Endodermal cell (in vitro differentiated cells): ENCODE measurements around the gene LIN28B. TPM values are rescaled to one million over a fixed set of nuclear protein-coding genes. Genes with fewer than 3 reads are reported as not detected.
"Not testable (repeated sequence)": the region's sequence is repeated elsewhere in the genome, so short reads cannot be mapped to it uniquely, and the experiment has no call there.

Experiments used
- DNase-seq: peaks from one replicate; pipeline ENCODE4 v3.0.0-alpha.2; 2017
- H3K27ac ChIP-seq: 2 replicates; pipeline ENCODE4 v1.5.1; 2013; ENCODE audit warnings: mild to moderate bottlenecking, low read depth, low read length, moderate library complexity
- H3K27me3 ChIP-seq: 2 replicates; pipeline ENCODE4 v1.6.1; 2013; ENCODE audit warnings: mild to moderate bottlenecking, low read length, moderate library complexity; ENCODE audit not compliant: insufficient read depth, control insufficient read depth, poor library complexity, severe bottlenecking
- H3K36me3 ChIP-seq: 2 replicates; pipeline ENCODE4 v1.7.0; 2013; ENCODE audit warnings: mild to moderate bottlenecking, low read length, moderate library complexity; ENCODE audit not compliant: control insufficient read depth, insufficient read depth
- H3K4me1 ChIP-seq: one replicate; pipeline ENCODE4 v1.7.0; 2013; ENCODE audit warnings: low read length; ENCODE audit not compliant: control insufficient read depth, insufficient read depth
- H3K4me3 ChIP-seq: 2 replicates; pipeline ENCODE4 v1.5.1; 2013; ENCODE audit warnings: mild to moderate bottlenecking, low read length, moderate library complexity
- H3K9ac ChIP-seq: 2 replicates; pipeline ENCODE4 v1.6.1; 2013; ENCODE audit warnings: mild to moderate bottlenecking, low read length, moderate library complexity; ENCODE audit not compliant: poor library complexity, severe bottlenecking; ENCODE audit errors: extremely low read depth
- H3K9me3 ChIP-seq: 2 replicates; pipeline ENCODE4 v1.6.1; 2013; ENCODE audit warnings: mild to moderate bottlenecking, low read length, moderate library complexity; ENCODE audit not compliant: control insufficient read depth
- H3K27ac Mint-ChIP-seq: 2 replicates; pipeline ENCODE4 v1.8.0; 2020; ENCODE audit warnings: mixed read lengths
- H3K27me3 Mint-ChIP-seq: 2 replicates; pipeline ENCODE4 v1.8.0; 2021; ENCODE audit warnings: mild to moderate bottlenecking, mixed read lengths; ENCODE audit not compliant: insufficient read depth
- H3K36me3 Mint-ChIP-seq: 2 replicates; pipeline ENCODE4 v1.8.0; 2020; ENCODE audit warnings: low read depth, mixed read lengths
- H3K4me1 Mint-ChIP-seq: 2 replicates; pipeline ENCODE4 v1.8.0; 2020; ENCODE audit warnings: mixed read lengths
- H3K4me3 Mint-ChIP-seq: 2 replicates; pipeline ENCODE4 v1.8.0; 2020; ENCODE audit warnings: mild to moderate bottlenecking, moderate library complexity, mixed read lengths
- H3K9me3 Mint-ChIP-seq: 2 replicates; pipeline ENCODE4 v1.8.0; 2020; ENCODE audit warnings: mild to moderate bottlenecking, mixed read lengths
- WGBS, 2 experiments: methylation state at CpG; one replicate each; pipeline versions ENCODE4 v1.1.5 to v1.1.7; 2013; ENCODE audit warnings: missing lambda C conversion rate in 2 of 2, mixed read lengths in 1 of 2; ENCODE audit not compliant: insufficient coverage in 1 of 2, insufficient read length in 1 of 2; 5-methylcytosine and 5-hydroxymethylcytosine counted together
- total RNA-seq, 2 donors: library from RNA; stranded (reverse); fragmentation: NEBNext Ultra II Directional in 1 of 2; extraction: Animal tissue kit (Norgen Biotek cat#: 25700) in 1 of 2; gene quantifications; 2 replicates in 1 of 2; 3 replicates in 1 of 2; pipeline ENCODE4 v1.2.1, GENCODE V29; 2021
- TF ChIP-seq, protein P1 (sequence below): fragments of 200-600 bp; sonication (generic); conservative IDR thresholded peaks from 2 replicates; pipeline ENCODE4 v1.5.0; 2021; ENCODE audit warnings: antibody characterized with exemption, mild to moderate bottlenecking

Gene LIN28B
- total RNA-seq, 2 donors from 2014 or later: 65.1 to 65.3 TPM

DNA sequence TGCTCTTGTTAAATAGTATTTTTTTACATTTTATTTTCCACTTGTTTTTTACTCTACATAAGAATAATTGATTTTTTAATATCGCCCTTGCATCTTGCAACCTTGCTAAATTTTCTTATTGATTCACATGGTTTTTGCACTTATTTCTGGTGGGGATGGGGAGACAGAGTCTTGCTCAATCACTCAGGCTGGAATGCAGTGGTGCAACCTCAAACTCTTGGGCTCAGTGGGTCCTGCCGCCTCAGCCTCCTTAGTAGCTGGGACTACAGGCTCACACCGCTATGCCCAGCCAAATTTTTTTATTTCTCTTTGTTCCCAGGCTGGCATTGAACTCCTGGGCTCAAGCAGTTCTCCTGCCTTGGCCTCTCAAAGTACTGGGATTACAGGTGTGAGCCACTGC lies 30.3 kb downstream of the LIN28B start:
- Histone ChIP-seq H3K27me3 (no peaks in the 10 kb centered on the region), H3K27ac (no peak overlapping the region), H3K4me1 (no peaks in the 10 kb centered on the region), H3K36me3 (peaks cover 12% of the 10 kb centered on the region), H3K9me3 (peaks cover 12% of the 10 kb centered on the region), H3K4me3 (no peak overlapping the region), H3K9ac (no peak overlapping the region)
- Mint-ChIP-seq H3K4me3 (no peak overlapping the region), H3K4me1 (no peaks in the 10 kb centered on the region), H3K9me3 (peaks cover 17% of the 10 kb centered on the region), H3K27ac (peak overlapping the region; percentile 39), H3K36me3 (peaks cover 63% of the 10 kb centered on the region), H3K27me3 (no peaks in the 10 kb centered on the region)
- TF ChIP-seq, protein P1, sequence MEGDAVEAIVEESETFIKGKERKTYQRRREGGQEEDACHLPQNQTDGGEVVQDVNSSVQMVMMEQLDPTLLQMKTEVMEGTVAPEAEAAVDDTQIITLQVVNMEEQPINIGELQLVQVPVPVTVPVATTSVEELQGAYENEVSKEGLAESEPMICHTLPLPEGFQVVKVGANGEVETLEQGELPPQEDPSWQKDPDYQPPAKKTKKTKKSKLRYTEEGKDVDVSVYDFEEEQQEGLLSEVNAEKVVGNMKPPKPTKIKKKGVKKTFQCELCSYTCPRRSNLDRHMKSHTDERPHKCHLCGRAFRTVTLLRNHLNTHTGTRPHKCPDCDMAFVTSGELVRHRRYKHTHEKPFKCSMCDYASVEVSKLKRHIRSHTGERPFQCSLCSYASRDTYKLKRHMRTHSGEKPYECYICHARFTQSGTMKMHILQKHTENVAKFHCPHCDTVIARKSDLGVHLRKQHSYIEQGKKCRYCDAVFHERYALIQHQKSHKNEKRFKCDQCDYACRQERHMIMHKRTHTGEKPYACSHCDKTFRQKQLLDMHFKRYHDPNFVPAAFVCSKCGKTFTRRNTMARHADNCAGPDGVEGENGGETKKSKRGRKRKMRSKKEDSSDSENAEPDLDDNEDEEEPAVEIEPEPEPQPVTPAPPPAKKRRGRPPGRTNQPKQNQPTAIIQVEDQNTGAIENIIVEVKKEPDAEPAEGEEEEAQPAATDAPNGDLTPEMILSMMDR: no peak
- 94 to 95% methylated on average over 2 to 3 of the region's 3 CpGs for WGBS, 2 experiments
- DNase-seq: no peak

DNA sequence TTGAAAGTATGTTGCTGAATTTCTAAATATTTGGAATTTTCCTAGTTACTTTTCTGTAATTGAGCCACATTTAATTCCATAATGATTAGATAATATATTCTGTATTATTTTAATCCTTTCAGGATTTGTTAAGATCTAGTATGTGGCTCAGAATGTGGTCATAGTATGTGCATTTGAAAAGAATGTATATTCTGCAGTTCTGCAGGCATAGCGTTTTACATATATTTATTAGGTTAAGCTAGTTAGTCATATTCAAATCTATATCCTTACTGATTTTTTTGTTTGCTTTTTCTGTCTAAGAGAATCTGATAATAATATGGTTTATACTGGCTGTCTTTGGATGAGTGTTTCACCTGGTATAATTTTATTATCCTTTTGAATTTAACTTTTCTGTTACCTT lies 33.2 kb downstream of the LIN28B start:
- H3K4me3 Mint-ChIP-seq: no peak overlapping the region
- H3K9me3 ChIP-seq: peaks cover 18% of the 10 kb centered on the region
- no peak overlapping the region for H3K4me3 ChIP-seq
- no peak overlapping the region for H3K27ac Mint-ChIP-seq
- H3K27ac ChIP-seq: no peak overlapping the region
- peaks cover 59% of the 10 kb centered on the region for H3K36me3 Mint-ChIP-seq
- H3K4me1 ChIP-seq: no peaks in the 10 kb centered on the region
- peaks cover 27% of the 10 kb centered on the region for H3K36me3 ChIP-seq
- H3K4me1 Mint-ChIP-seq: no peaks in the 10 kb centered on the region
- DNase-seq: no peak
- no peaks in the 10 kb centered on the region for H3K27me3 Mint-ChIP-seq
- H3K9ac ChIP-seq: no peak overlapping the region
- no peaks in the 10 kb centered on the region for H3K27me3 ChIP-seq
- TF ChIP-seq, protein P1: no peak
- WGBS, 2 experiments: no CpG with 5 or more reads among the region's 1 CpG
- peaks cover 25% of the 10 kb centered on the region for H3K9me3 Mint-ChIP-seq

DNA sequence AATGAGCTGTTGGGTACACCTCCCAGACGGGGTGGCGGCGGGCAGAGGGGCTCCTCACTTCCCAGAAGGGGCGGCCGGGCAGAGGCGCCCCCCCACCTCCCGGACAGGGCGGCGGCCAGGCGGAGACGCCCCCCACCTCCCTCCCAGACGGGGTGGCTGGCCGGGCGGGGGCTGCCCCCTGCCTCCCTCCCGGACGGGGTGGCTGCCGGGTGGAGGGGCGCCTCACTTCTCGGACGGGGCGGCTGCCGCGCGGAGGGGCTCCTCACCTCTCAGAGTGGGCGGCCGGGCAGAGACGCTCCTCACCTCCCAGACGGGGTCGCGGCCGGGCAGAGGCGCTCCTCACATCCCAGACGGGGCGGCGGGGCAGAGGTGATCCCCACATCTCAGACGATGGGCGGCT lies 34.2 kb downstream of the LIN28B start:
- DNase-seq, H3K27ac Mint-ChIP-seq, H3K4me3 Mint-ChIP-seq, H3K4me1 ChIP-seq, H3K27me3 Mint-ChIP-seq, H3K9ac ChIP-seq, H3K4me1 Mint-ChIP-seq, H3K27me3 ChIP-seq, H3K4me3 ChIP-seq, H3K27ac ChIP-seq: not testable (repeated sequence)
- 97 to 100% methylated on average over 8 to 33 of the region's 37 CpGs for WGBS, 2 experiments
- H3K36me3 Mint-ChIP-seq: peaks cover 52% of the 10 kb centered on the region
- Histone ChIP-seq H3K36me3 (peaks cover 21% of the 10 kb centered on the region), H3K9me3 (peaks cover 18% of the 10 kb centered on the region)
- H3K9me3 Mint-ChIP-seq: peaks cover 25% of the 10 kb centered on the region

DNA sequence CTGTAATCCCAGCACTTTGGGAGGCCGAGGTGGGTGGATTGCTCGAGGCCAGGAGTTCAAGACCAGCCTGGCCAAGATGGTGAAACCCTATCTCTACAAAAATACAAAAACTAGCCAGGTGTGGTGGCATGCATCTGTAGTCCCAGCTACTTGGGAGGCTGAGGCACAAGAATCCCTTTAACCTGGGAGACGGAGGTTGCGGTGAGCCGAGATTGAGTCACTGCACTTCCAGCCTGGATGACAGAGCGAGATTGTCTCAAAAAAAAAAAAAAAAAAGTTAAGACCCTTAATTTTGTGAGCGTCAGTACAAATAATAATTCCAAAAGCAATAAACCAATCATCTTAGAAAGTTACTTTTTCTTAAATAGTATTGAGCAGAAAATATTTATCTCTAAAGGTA lies 36.7 kb downstream of the LIN28B start:
- not testable (repeated sequence) for H3K4me3 ChIP-seq, H3K4me1 Mint-ChIP-seq, H3K4me3 Mint-ChIP-seq, H3K4me1 ChIP-seq, H3K9ac ChIP-seq, DNase-seq, H3K27ac Mint-ChIP-seq, H3K27me3 Mint-ChIP-seq, H3K27me3 ChIP-seq, H3K27ac ChIP-seq
- peaks cover 18% of the 10 kb centered on the region for H3K9me3 ChIP-seq
- H3K36me3 Mint-ChIP-seq: peaks cover 44% of the 10 kb centered on the region
- H3K9me3 Mint-ChIP-seq: peaks cover 25% of the 10 kb centered on the region
- 96 to 100% methylated on average over 3 to 6 of the region's 7 CpGs for WGBS, 2 experiments
- peaks cover 17% of the 10 kb centered on the region for H3K36me3 ChIP-seq
